PFSK-1 (cell line): ENCODE data around the gene SUPT6H.

Source experiments
- FOXP2 ChIP-seq: optimal IDR thresholded peaks from 2 replicates; pipeline ENCODE3; 2011; ENCODE audit warnings: borderline replicate concordance, control low read depth, inconsistent platforms; ENCODE audit not compliant: insufficient read depth; ENCODE audit errors: extremely low read length, extremely low read depth
- POLR2AphosphoS5 ChIP-seq: IDR thresholded peaks from 2 replicates; pipeline ENCODE4 v1.6.1; 2012; ENCODE audit warnings: low read depth, mild to moderate bottlenecking, control low read depth, low read length, moderate library complexity
- REST ChIP-seq, 2 experiments: IDR thresholded peaks; 2 replicates each; pipeline versions ENCODE4 v1.6.1 to v1.8.0; 2011 to 2012; ENCODE audit warnings: low read depth in 2 of 2, low read length in 2 of 2, control low read depth in 1 of 2, inconsistent platforms in 1 of 2, mild to moderate bottlenecking in 1 of 2, moderate library complexity in 1 of 2; ENCODE audit not compliant: insufficient read depth in 1 of 2
- SIN3A ChIP-seq: IDR thresholded peaks from 2 replicates; pipeline ENCODE4 v1.6.1; 2012; ENCODE audit warnings: mild to moderate bottlenecking, low read length, moderate library complexity, borderline replicate concordance; ENCODE audit not compliant: insufficient read depth
- TAF1 ChIP-seq: IDR thresholded peaks from 2 replicates; pipeline ENCODE4 v1.6.1; 2012; ENCODE audit warnings: low read length, control low read depth, borderline replicate concordance; ENCODE audit not compliant: insufficient read depth

Gene SUPT6H

DNA sequence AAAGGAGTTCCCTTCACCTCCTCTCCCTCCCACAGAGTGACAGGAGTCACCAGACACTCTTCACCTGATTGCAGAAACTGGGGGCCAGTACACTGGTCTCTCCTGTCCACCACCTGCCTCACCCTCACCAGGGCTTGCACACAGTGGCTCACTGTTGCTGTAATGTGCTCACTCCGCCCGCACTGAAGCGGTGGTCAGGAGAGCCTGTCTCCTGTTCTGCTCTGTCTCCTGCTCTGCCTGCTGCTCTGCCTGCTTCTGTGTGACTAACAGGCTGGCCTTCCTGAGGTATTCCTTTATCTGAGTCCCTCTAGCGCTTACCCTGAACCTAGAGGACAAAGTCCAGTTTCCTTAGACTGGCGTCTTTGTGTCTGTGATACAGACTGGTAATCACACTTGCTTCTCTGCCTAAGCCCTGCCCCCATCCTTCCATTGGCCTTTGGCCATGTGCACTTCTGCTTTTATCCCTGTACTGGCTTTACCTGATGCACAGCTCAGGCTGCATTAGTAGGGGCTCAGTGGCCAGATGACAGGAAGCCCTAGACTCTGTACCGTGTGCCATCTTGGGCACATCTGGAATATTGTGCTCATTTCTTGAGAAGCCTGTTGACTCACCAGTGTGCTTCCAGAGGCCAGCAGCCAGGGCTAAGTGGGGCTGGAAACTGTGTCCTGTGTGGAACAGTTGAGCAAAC is 36.4 kb downstream of the SUPT6H start:
- TF ChIP-seq FOXP2 (no peak), POLR2AphosphoS5 (no peak), REST (IDR thresholded peaks at IDR 0.05; ENCODE audit: insufficient read depth in 1 of 2, low read depth in 2 of 2, low read length in 2 of 2) (no peak), SIN3A (no peak), TAF1 (no peak)

DNA sequence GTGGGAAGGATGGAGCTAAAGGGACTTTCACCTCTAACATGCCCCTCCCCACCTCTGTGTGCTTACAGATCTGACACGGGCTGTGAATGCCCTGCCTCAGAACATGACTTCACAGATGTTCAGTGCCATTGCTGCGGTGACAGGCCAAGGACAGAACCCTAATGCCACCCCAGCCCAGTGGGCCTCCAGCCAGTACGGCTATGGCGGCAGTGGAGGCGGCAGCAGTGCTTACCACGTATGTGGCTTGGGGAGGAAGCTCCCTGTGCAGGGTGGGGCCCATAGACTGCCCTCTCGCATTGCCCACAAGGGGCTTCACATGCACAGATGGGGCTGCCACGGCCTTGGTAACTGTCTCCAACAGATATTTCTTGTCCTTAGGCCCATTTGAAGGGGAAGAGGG is 38.3 kb downstream of the SUPT6H start:
- TF ChIP-seq POLR2AphosphoS5: no peak
- TF ChIP-seq TAF1: no peak
- no peak for TF ChIP-seq FOXP2
- no peak for TF ChIP-seq SIN3A
- TF ChIP-seq REST (IDR thresholded peaks at IDR 0.05; ENCODE audit: insufficient read depth in 1 of 2, low read depth in 2 of 2, low read length in 2 of 2): no peak

GRCh38 chr17:28700830-28701492 is 39.0 kb downstream of the SUPT6H start:
- TF ChIP-seq POLR2AphosphoS5 (0 out of 2 replicates have a peak, but pooled peaks have one; percentile 22), TAF1 (no peak)

DNA sequence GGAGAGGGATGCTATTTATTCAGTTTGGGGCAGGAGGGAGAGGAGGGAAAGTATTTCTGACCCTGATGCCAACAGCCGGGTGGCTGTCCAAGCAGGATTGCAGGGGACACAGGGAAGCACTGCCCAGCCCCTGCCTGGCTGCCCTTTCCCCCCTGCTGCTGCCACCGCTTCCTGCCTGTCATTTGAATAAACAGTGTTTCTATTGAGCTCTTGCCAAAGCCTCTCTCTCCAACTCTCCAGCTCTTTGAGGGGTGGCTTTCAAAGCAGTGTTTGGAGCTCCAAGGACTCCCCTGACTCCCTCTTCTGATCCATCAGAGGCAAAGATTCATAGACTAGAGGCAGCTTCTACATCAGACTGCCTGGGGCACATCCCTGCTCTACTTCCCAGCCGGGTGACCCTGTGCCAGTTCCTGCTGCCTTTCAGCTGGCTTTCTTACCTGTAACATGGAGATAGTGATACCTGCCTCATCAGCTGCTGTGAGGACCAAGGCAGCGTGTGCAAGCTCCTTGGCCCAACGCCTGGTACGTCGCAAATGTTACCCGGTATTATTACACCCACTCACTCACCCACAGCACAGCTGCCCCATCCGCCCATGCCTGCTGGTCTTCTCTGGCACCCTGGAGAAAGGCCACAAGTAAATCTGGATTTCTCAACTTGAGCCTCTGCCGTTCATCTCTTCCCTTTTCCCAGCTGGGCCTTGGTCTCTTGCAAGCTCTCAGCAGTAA is 40.2 kb downstream of the SUPT6H start:
- TF ChIP-seq SIN3A (no peak), POLR2AphosphoS5 (no peak), REST (IDR thresholded peaks at IDR 0.05; ENCODE audit: insufficient read depth in 1 of 2, low read depth in 2 of 2, low read length in 2 of 2) (no peak), FOXP2 (no peak), TAF1 (no peak)

DNA sequence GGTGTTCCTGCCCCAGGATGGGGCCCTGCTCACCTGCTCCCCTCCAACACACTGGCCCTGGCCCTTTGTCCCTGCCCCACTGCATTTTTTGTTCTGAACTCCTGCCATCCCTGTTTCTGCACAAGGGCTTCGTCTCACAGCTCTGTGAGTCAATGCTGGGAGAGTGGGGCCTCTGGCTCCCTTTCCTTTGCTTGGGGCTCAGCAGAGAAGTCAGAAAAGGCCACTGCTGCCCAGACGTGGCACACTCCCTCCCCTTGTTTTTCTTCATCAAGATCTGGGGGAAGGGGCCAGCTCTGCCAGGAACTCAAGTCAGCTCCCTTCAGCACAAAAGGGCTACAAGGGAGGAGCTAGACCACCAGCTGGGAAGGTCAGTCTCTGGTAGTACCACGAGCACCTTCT is 40.7 kb downstream of the SUPT6H start:
- TF ChIP-seq SIN3A: no peak
- TF ChIP-seq REST (IDR thresholded peaks at IDR 0.05; ENCODE audit: insufficient read depth in 1 of 2, low read depth in 2 of 2, low read length in 2 of 2): no peak
- no peak for TF ChIP-seq TAF1
- TF ChIP-seq FOXP2: no peak
- no peak for TF ChIP-seq POLR2AphosphoS5
